ENCODE results near the gene PIP4K2A.
"Not testable (repeated sequence)": the region's sequence is repeated elsewhere in the genome, so short reads cannot be mapped to it uniquely, and the experiment has no call there.

Gene PIP4K2A

DNA sequence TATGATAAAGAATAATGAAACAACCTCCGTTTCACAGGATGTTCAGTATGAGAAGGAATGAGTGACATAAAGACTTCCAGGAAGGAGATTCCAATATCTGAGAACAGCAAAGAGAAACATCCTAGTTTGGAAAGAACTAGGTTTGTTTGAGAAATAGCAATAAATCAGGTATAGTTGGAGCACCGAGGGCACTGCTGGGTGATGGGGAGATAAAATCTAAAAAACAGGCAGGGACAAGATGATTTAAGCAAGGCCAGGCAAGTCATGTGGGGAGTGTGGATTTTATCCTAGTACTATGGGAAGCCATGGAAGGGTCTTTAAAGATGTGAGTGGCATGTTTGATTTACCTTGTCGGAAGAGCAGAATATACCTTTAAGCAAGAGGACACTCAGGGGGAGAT is 199.4 kb downstream of the PIP4K2A start:
- no peak overlapping the region for H3K4me2 ChIP-seq (ENCODE audit: low read depth, low read length, poor library complexity, severe bottlenecking)
- no peaks in the 10 kb centered on the region for H3K4me1 ChIP-seq (ENCODE audit: insufficient read depth, low read length, poor library complexity, severe bottlenecking)
- H3K4me3 ChIP-seq (ENCODE audit: low read length, poor library complexity, severe bottlenecking), result no peak overlapping the region
- H3K9me2 ChIP-seq (replicated peaks; ENCODE audit: low read depth, low read length), result no peaks in the 10 kb centered on the region
- H3F3A ChIP-seq (ENCODE audit: low read depth), result no peaks in the 10 kb centered on the region
- H3K9ac ChIP-seq (ENCODE audit: low read depth, low read length, poor library complexity, severe bottlenecking), result no peak overlapping the region
- no peaks in the 10 kb centered on the region for H4K20me1 ChIP-seq (ENCODE audit: insufficient read depth, low read length, poor library complexity, severe bottlenecking)
- H3K79me2 ChIP-seq (ENCODE audit: insufficient read depth, low read length), result no peaks in the 10 kb centered on the region
- no peak overlapping the region for H2AFZ ChIP-seq (ENCODE audit: low read length)
- H3K9me3 ChIP-seq (ENCODE audit: insufficient read depth, low read depth, low read length), result no peaks in the 10 kb centered on the region
- no peak for TF ChIP-seq EZH2phosphoT487 (IDR thresholded peaks at IDR 0.05; ENCODE audit: borderline replicate concordance)
- TF ChIP-seq, protein P1, sequence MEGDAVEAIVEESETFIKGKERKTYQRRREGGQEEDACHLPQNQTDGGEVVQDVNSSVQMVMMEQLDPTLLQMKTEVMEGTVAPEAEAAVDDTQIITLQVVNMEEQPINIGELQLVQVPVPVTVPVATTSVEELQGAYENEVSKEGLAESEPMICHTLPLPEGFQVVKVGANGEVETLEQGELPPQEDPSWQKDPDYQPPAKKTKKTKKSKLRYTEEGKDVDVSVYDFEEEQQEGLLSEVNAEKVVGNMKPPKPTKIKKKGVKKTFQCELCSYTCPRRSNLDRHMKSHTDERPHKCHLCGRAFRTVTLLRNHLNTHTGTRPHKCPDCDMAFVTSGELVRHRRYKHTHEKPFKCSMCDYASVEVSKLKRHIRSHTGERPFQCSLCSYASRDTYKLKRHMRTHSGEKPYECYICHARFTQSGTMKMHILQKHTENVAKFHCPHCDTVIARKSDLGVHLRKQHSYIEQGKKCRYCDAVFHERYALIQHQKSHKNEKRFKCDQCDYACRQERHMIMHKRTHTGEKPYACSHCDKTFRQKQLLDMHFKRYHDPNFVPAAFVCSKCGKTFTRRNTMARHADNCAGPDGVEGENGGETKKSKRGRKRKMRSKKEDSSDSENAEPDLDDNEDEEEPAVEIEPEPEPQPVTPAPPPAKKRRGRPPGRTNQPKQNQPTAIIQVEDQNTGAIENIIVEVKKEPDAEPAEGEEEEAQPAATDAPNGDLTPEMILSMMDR (conservative IDR thresholded peaks at IDR 0.05; ENCODE audit: low read length), result no peak
- no peaks in the 10 kb centered on the region for H3K27me3 ChIP-seq (ENCODE audit: insufficient read depth, low read length, poor library complexity, severe bottlenecking)
- no peaks in the 10 kb centered on the region for H3K36me3 ChIP-seq (ENCODE audit: insufficient read depth, low read length)

DNA sequence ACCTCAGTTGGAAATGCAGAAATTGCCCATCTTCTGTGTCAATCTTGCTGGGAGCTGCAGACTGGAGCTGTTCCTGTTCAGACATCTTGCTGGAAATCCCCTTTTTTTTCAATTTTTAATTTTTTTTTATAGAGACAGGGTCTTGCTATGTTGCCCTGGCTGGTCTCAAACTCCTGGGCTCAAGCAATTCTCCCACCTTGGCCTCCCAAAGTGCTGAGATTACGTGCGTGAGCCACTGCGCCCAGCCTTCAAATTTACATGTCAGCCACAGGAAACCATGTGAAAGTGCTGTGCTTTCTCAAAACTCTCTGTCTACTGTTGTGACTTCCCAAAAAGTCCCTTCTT is 200.0 kb downstream of the PIP4K2A start:
- H3K36me3 ChIP-seq (ENCODE audit: insufficient read depth, low read length); H4K20me1 ChIP-seq (ENCODE audit: insufficient read depth, low read length, poor library complexity, severe bottlenecking); H3K9me2 ChIP-seq (replicated peaks; ENCODE audit: low read depth, low read length); H3K4me3 ChIP-seq (ENCODE audit: low read length, poor library complexity, severe bottlenecking); H3K9me3 ChIP-seq (ENCODE audit: insufficient read depth, low read depth, low read length); H3K9ac ChIP-seq (ENCODE audit: low read depth, low read length, poor library complexity, severe bottlenecking); H2AFZ ChIP-seq (ENCODE audit: low read length); H3K27me3 ChIP-seq (ENCODE audit: insufficient read depth, low read length, poor library complexity, severe bottlenecking); H3K4me1 ChIP-seq (ENCODE audit: insufficient read depth, low read length, poor library complexity, severe bottlenecking); H3F3A ChIP-seq (ENCODE audit: low read depth); H3K79me2 ChIP-seq (ENCODE audit: insufficient read depth, low read length); H3K4me2 ChIP-seq (ENCODE audit: low read depth, low read length, poor library complexity, severe bottlenecking): not testable (repeated sequence)

DNA sequence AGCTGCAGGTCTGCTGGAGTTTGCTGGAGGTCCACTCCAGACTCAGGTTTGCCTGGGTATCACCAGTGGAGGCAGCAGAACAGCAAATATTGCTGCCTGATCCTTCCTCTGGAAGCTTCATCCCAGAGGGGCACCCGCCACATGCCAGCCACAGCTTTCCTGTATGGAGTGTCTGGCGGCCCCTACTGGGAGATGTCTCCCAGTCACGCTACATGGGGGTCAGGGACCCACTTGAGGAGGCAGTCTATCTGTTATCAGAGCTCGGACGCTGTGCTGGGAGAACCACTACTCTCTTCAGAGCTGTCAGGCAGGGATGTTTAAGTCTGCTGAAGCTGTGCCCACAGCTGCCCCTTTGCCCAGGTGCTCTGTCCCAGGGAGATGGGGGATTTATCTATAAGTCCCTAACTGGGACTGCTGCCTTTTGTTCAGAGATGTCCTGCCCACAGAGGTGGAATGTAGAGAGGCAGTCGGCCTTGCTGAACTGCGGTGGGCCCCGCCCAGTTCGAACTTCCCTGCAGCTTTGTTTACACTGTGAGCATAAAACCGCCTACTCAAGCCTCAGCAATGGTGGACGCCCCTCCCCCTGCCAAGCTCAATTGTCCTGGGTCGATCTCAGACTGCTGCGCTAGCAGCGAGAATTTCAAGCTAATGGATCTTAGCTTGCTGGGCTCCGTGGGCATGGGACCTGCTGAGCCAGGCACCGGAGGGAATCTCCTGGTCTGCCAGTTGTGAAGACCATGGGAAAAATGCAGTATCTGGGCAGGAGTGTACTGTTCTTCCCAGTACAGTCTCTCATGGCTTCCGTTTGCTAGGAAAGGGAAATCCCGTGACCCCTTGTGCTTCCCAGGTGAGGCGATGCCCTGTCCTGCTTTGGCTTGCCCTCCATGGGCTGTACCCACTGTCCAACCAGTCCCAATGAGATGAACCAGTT is 200.6 kb downstream of the PIP4K2A start:
- H3K4me1 ChIP-seq (ENCODE audit: insufficient read depth, low read length, poor library complexity, severe bottlenecking); H3F3A ChIP-seq (ENCODE audit: low read depth); H3K9me3 ChIP-seq (ENCODE audit: insufficient read depth, low read depth, low read length); H3K27me3 ChIP-seq (ENCODE audit: insufficient read depth, low read length, poor library complexity, severe bottlenecking); H3K79me2 ChIP-seq (ENCODE audit: insufficient read depth, low read length); H3K4me2 ChIP-seq (ENCODE audit: low read depth, low read length, poor library complexity, severe bottlenecking); H3K9me2 ChIP-seq (replicated peaks; ENCODE audit: low read depth, low read length); H3K36me3 ChIP-seq (ENCODE audit: insufficient read depth, low read length); H3K4me3 ChIP-seq (ENCODE audit: low read length, poor library complexity, severe bottlenecking); H4K20me1 ChIP-seq (ENCODE audit: insufficient read depth, low read length, poor library complexity, severe bottlenecking); H3K9ac ChIP-seq (ENCODE audit: low read depth, low read length, poor library complexity, severe bottlenecking); H2AFZ ChIP-seq (ENCODE audit: low read length): not testable (repeated sequence)

DNA sequence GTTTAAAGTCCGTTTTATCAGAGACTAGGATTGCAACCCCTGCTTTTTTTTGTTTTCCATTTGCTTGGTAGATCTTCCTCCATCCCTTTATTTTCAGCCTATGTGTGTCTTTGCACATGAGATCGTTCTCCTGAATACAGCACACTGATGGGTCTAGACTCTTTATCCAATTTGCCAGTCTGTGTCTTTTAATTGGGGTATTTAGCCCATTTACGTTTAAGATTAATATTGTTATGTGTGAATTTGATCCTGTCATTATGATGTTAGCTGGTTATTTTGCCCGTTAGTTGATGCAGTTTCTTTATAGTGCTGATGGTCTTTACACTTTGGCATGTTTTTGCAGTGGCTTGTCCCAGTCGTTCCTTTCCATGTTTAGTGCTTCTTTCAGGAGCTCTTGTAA is 202.4 kb downstream of the PIP4K2A start:
- not testable (repeated sequence) for H3K36me3 ChIP-seq (ENCODE audit: insufficient read depth, low read length)

DNA sequence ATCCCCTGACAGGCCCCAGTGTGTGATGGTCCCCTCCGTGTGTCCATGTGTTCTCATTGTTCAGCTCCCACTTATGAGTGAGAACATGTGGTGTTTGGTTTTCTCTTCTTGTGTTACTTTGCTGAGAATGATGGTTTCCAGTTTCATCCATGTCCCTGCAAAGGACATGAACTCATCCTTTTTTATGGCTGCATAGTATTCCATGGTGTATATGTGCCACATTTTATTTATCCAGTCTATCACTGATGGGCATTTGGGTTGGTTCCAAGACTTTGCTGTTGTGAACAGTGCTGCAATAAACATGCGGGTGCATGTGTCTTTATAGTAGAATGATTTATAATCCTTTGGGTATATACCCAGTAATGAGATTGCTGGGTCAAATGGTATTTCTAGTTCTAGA is 206.2 kb downstream of the PIP4K2A start:
- H3K36me3 ChIP-seq (ENCODE audit: insufficient read depth, low read length); H3K27me3 ChIP-seq (ENCODE audit: insufficient read depth, low read length, poor library complexity, severe bottlenecking); H3K4me3 ChIP-seq (ENCODE audit: low read length, poor library complexity, severe bottlenecking); H3K79me2 ChIP-seq (ENCODE audit: insufficient read depth, low read length); H3K4me2 ChIP-seq (ENCODE audit: low read depth, low read length, poor library complexity, severe bottlenecking); H3K9me2 ChIP-seq (replicated peaks; ENCODE audit: low read depth, low read length); H4K20me1 ChIP-seq (ENCODE audit: insufficient read depth, low read length, poor library complexity, severe bottlenecking); H3K9ac ChIP-seq (ENCODE audit: low read depth, low read length, poor library complexity, severe bottlenecking); H3F3A ChIP-seq (ENCODE audit: low read depth); H2AFZ ChIP-seq (ENCODE audit: low read length); H3K9me3 ChIP-seq (ENCODE audit: insufficient read depth, low read depth, low read length): not testable (repeated sequence)
- H3K4me1 ChIP-seq (ENCODE audit: insufficient read depth, low read length, poor library complexity, severe bottlenecking), result peaks cover 21% of the 10 kb centered on the region

More for the DNA sequence above, 202.4 kb downstream of the PIP4K2A start:
- not testable (repeated sequence) for H3K79me2 ChIP-seq (ENCODE audit: insufficient read depth, low read length); H3K4me2 ChIP-seq (ENCODE audit: low read depth, low read length, poor library complexity, severe bottlenecking); H3K9ac ChIP-seq (ENCODE audit: low read depth, low read length, poor library complexity, severe bottlenecking); H2AFZ ChIP-seq (ENCODE audit: low read length); H3K4me1 ChIP-seq (ENCODE audit: insufficient read depth, low read length, poor library complexity, severe bottlenecking); H3K27me3 ChIP-seq (ENCODE audit: insufficient read depth, low read length, poor library complexity, severe bottlenecking); H4K20me1 ChIP-seq (ENCODE audit: insufficient read depth, low read length, poor library complexity, severe bottlenecking); H3K9me3 ChIP-seq (ENCODE audit: insufficient read depth, low read depth, low read length); H3K4me3 ChIP-seq (ENCODE audit: low read length, poor library complexity, severe bottlenecking); H3F3A ChIP-seq (ENCODE audit: low read depth); H3K9me2 ChIP-seq (replicated peaks; ENCODE audit: low read depth, low read length)

Measured in Loucy (cell line).